PC-3 (cell line): ENCODE data around the gene ZFYVE19. TPM values are rescaled to one million over a fixed set of nuclear protein-coding genes. Genes with fewer than 3 reads are reported as not detected.

Experiments
- ATAC-seq: fragments of 200-7000 bp; cut with Tn5 transposase; 2 replicates; pipeline ENCODE4 v1.9.1; 2020; ENCODE audit warnings: mild to moderate bottlenecking, moderate library complexity
- BruUV-seq: library from RNA; stranded (reverse); fragments of 400-500 nt; replicated peaks from 2 replicates; lab custom pipeline; 2021; lab: Mats Ljungman, UMichigan
- CTCF ChIA-PET: fragments of 300-600 bp; sonication (Branson Sonifier 250); formaldehyde crosslinking; loops from one replicate; lab custom pipeline; 2022; ENCODE audit warnings: antibody characterized with exemption; lab: Charles Lee
- POLR2A ChIA-PET: fragments of 300-600 bp; sonication (Branson Sonifier 250); formaldehyde crosslinking; loops from one replicate; lab custom pipeline; 2022; ENCODE audit warnings: antibody characterized with exemption; ENCODE audit not compliant: unreplicated experiment; lab: Charles Lee
- DNase-seq: peaks from one replicate; pipeline ENCODE4 v3.0.0-alpha.2; 2015
- H2AFZ ChIP-seq: fragments of 300-600 bp; sonication (generic); 2 replicates; pipeline ENCODE4 v1.6.0; 2016; ENCODE audit warnings: antibody characterized with exemption, low read length
- H3F3A ChIP-seq: fragments of 300-600 bp; sonication (generic); one replicate; pipeline ENCODE4 v1.6.0; 2017; ENCODE audit warnings: antibody characterized with exemption, low read length, control low read depth, mild to moderate bottlenecking; ENCODE audit not compliant: unreplicated experiment
- H3K27ac ChIP-seq: fragments of 300-600 bp; sonication (generic); 2 replicates; pipeline ENCODE4 v1.5.1; 2016; ENCODE audit warnings: mild to moderate bottlenecking, low read length
- H3K27me3 ChIP-seq: fragments of 300-600 bp; sonication (generic); 2 replicates; pipeline ENCODE4 v1.6.1; 2016; ENCODE audit warnings: low read length, mixed read lengths
- H3K36me3 ChIP-seq: fragments of 300-600 bp; sonication (generic); 2 replicates; pipeline ENCODE4 v1.6.1; 2016; ENCODE audit warnings: low read depth, mixed run types, low read length, mixed read lengths
- H3K4me1 ChIP-seq: fragments of 300-600 bp; sonication (generic); 2 replicates; pipeline ENCODE4 v1.5.1; 2016; ENCODE audit warnings: low read length; ENCODE audit not compliant: insufficient read depth
- H3K4me2 ChIP-seq: fragments of 300-600 bp; sonication (generic); 2 replicates; pipeline ENCODE4 v1.6.0; 2016; ENCODE audit warnings: low read length
- H3K4me3 ChIP-seq: fragments of 300-600 bp; sonication (generic); 2 replicates; pipeline ENCODE4 v1.5.1; 2016; ENCODE audit warnings: mild to moderate bottlenecking, low read length, mixed read lengths
- H3K79me2 ChIP-seq: fragments of 300-600 bp; sonication (generic); 2 replicates; pipeline ENCODE4 v1.6.1; 2017; ENCODE audit warnings: low read length, mixed read lengths
- H3K9ac ChIP-seq: fragments of 300-600 bp; sonication (generic); 2 replicates; pipeline ENCODE4 v1.6.0; 2016; ENCODE audit warnings: mild to moderate bottlenecking, low read length
- H3K9me2 ChIP-seq: fragments of 300-600 bp; sonication (generic); replicated peaks from 2 replicates; pipeline ENCODE4 v1.6.1; 2016; ENCODE audit warnings: mixed run types, low read length, mixed read lengths
- H3K9me3 ChIP-seq: fragments of 300-600 bp; sonication (generic); 2 replicates; pipeline ENCODE4 v1.6.1; 2016; ENCODE audit warnings: low read length, mixed read lengths
- H4K20me1 ChIP-seq: fragments of 300-600 bp; sonication (generic); 2 replicates; pipeline ENCODE4 v1.6.1; 2016; ENCODE audit warnings: low read length, mixed read lengths
- CTCF ChIP-seq: fragments of 300-600 bp; sonication (generic); conservative IDR thresholded peaks from 2 replicates; pipeline ENCODE4 v1.5.1; 2017; ENCODE audit warnings: antibody characterized with exemption, low read depth, mild to moderate bottlenecking, low read length
- EZH2 ChIP-seq: fragments of 300-600 bp; sonication (generic); IDR thresholded peaks from one replicate; pipeline ENCODE4 v1.6.1; 2017; ENCODE audit warnings: antibody characterized with exemption, mild to moderate bottlenecking, low read length; ENCODE audit not compliant: unreplicated experiment
- EZH2phosphoT487 ChIP-seq: fragments of 300-600 bp; sonication (generic); IDR thresholded peaks from 2 replicates; pipeline ENCODE4 v1.6.1; 2018; ENCODE audit warnings: mild to moderate bottlenecking, antibody characterized with exemption, low read length, borderline replicate concordance
- intact Hi-C: fragments of 100-400 bp; cut with micrococcal nuclease; formaldehyde crosslinking; loops from 2 replicates; pipeline ENCODE4 v1.9.0; 2023
- total RNA-seq: library from RNA; depleted of rRNA; stranded (reverse); fragments of >200 nt; gene quantifications from 2 replicates; pipeline ENCODE4 v1.2.3, GENCODE V29; 2014

The ZFYVE19 gene
- total RNA-seq, 1 experiment from 2014 or later = 32.3 TPM

DNA sequence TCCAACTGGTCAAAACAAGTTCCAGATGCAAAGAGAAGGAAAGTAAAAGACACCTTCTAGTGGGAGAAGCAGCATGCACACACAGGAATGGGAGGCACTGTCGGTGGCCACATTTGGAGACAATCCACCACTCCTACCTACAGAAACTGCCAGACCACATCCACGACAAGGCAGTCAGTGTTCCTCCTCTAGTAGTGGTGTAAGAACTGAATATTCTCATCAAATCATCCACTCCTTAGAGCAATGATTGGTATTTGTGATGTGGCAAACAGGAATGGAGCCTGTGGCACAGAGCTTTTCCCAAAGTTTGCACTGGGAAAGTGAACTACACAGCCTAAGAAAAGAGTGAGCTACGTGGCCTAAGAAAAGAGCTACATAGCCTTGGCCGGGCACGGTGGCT is 31.9 kb downstream of the ZFYVE19 start:
- H3K27ac ChIP-seq = no peak overlapping the region
- DNase-seq (no peak), ATAC-seq (no peak)
- H3K27me3 ChIP-seq = no peaks in the 10 kb centered on the region
- no peaks in the 10 kb centered on the region for H3K36me3 ChIP-seq
- no peaks in the 10 kb centered on the region for H4K20me1 ChIP-seq
- no peaks in the 10 kb centered on the region for H3K9me3 ChIP-seq
- CTCF ChIA-PET = no interaction called here
- no peaks in the 10 kb centered on the region for H3K9me2 ChIP-seq
- H2AFZ ChIP-seq = no peak overlapping the region
- intact Hi-C loops = no loop called here
- peaks cover 29% of the 10 kb centered on the region for H3K4me1 ChIP-seq
- H3K4me2 ChIP-seq = no peak overlapping the region
- H3K4me3 ChIP-seq = no peak overlapping the region
- H3F3A ChIP-seq = peaks cover 5% of the 10 kb centered on the region
- TF ChIP-seq EZH2phosphoT487 = no peak
- no peak for TF ChIP-seq CTCF
- TF ChIP-seq EZH2 = no peak
- H3K9ac ChIP-seq = no peak overlapping the region
- no TSS peak for BruUV-seq
- peaks cover 10% of the 10 kb centered on the region for H3K79me2 ChIP-seq
- POLR2A ChIA-PET = no interaction called here

GRCh38 chr15:40841741-40842140 is 34.9 kb downstream of the ZFYVE19 start:
- Histone ChIP-seq H3K36me3 (no peaks in the 10 kb centered on the region), H3K27ac (no peak overlapping the region), H3K4me1 (peaks cover 23% of the 10 kb centered on the region), H3K9me2 (no peaks in the 10 kb centered on the region), H3K4me2 (no peak overlapping the region), H3K79me2 (peaks cover 36% of the 10 kb centered on the region), H3K27me3 (no peaks in the 10 kb centered on the region), H3K9me3 (no peaks in the 10 kb centered on the region), H3K9ac (no peak overlapping the region), H2AFZ (no peak overlapping the region), H3F3A (no peaks in the 10 kb centered on the region), H4K20me1 (peaks cover 7% of the 10 kb centered on the region; the same call in 1 of the 2 replicates), H3K4me3 (no peak overlapping the region)
- intact Hi-C loops = no loop called here
- TF ChIP-seq EZH2 (no peak), EZH2phosphoT487 (no peak), CTCF (no peak)
- DNase-seq (no peak), ATAC-seq (no peak)
- POLR2A ChIA-PET = no interaction called here
- BruUV-seq = no TSS peak
- CTCF ChIA-PET = no interaction called here

DNA sequence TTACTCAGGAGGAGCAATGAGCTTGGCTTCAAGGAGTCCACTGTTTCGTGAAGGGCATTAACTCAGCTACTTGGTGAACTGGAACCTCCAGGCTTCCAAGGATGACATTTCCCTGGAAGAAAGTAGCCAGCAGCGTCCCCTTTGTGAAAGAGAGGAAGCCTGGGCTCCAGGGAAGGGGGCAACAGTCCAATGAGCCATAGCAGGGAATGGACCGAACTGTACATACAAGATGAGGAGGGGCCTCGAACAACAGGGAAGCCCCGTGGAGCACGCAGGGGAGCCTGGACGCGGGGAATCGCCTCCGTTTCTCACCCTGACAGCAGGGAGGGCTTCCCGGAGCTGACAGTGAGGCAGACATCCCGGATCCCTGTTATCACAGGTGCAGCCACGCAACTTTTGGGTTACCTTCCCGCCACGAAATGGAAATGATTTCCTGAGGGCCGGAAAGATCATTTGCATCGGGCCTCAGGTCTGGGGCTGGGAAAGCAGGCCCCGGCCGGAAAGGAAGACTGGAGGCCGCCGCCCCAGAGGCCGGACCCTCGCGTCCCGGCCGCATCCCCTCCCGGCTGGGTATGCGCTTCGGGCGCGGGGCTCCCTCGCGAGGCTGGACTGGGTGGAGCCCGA is 36.5 kb downstream of the ZFYVE19 start:
- peaks cover 19% of the 10 kb centered on the region; the same call in 1 of the 2 replicates for H4K20me1 ChIP-seq
- peak overlapping the region; percentile 81 for H2AFZ ChIP-seq
- BruUV-seq = TSS peak; percentile 30
- ChIA-PET CTCF (interaction anchor here (0.6 to 1.6 kb wide), 7 partner anchors 14 to 530 kb away, joined by 3 to 7 read pairs (median 4); no protein-coding TSS in a partner anchor), POLR2A (interaction anchor here (0.6 to 1.3 kb wide), 3 partner anchors 15 to 36 kb away, joined by 3 to 5 read pairs (median 3); partner anchors contain the start of genes DNAJC17, PPP1R14D and ZFYVE19)
- TF ChIP-seq EZH2 (no peak), CTCF (no peak), EZH2phosphoT487 (no peak)
- H3K4me1 ChIP-seq = peaks cover 38% of the 10 kb centered on the region
- H3K79me2 ChIP-seq = peaks cover 52% of the 10 kb centered on the region
- intact Hi-C loops = no loop called here
- H3K9ac ChIP-seq = peak overlapping the region; percentile 85
- no peaks in the 10 kb centered on the region for H3F3A ChIP-seq
- ATAC-seq (no peak), DNase-seq (no peak)
- H3K9me2 ChIP-seq = no peaks in the 10 kb centered on the region
- H3K4me2 ChIP-seq = peak overlapping the region; percentile 83
- H3K27me3 ChIP-seq = no peaks in the 10 kb centered on the region
- H3K36me3 ChIP-seq = no peaks in the 10 kb centered on the region; the same call in 1 of the 2 replicates
- no peaks in the 10 kb centered on the region for H3K9me3 ChIP-seq
- H3K27ac ChIP-seq = peak overlapping the region; percentile 72
- H3K4me3 ChIP-seq = peak overlapping the region; percentile 88
